Natural killer cell (primary cell): ENCODE data around the gene SRC. TPM values are rescaled to one million over a fixed set of nuclear protein-coding genes. Genes with fewer than 3 reads are reported as not detected.

Experiments used
- ATAC-seq, 3 donors: fragments of 150-1000 bp in 2 of 3; fragments of 200-7000 bp in 1 of 3; cut with Tn5 transposase; 1 replicate in 1 of 3; 2 replicates in 2 of 3; pipeline ENCODE4 v1.10.0; 2021; ENCODE audit warnings: mild to moderate bottlenecking in 2 of 3, moderate library complexity in 2 of 3
- DNase-seq, 2 donors: peaks; one replicate each; pipeline versions ENCODE4 v3.0.0 to v3.0.0-alpha.2; 2013 to 2021; ENCODE audit warnings: mixed read lengths in 1 of 2
- H3K27ac ChIP-seq: one replicate; pipeline ENCODE4 v1.5.1; 2013; ENCODE audit warnings: mild to moderate bottlenecking, low read length
- H3K27me3 ChIP-seq: one replicate; pipeline ENCODE4 v1.6.1; 2013; ENCODE audit warnings: low read length; ENCODE audit not compliant: control insufficient read depth, insufficient read depth
- H3K36me3 ChIP-seq: one replicate; pipeline ENCODE4 v1.6.1; 2013; ENCODE audit warnings: low read length; ENCODE audit not compliant: control insufficient read depth, insufficient read depth
- H3K4me1 ChIP-seq: one replicate; pipeline ENCODE4 v1.6.1; 2013; ENCODE audit warnings: low read length; ENCODE audit not compliant: control insufficient read depth, insufficient read depth
- H3K4me3 ChIP-seq: one replicate; pipeline ENCODE4 v1.5.1; 2013; ENCODE audit warnings: low read length
- H3K9me3 ChIP-seq: one replicate; pipeline ENCODE4 v1.6.1; 2013; ENCODE audit warnings: low read length; ENCODE audit not compliant: control insufficient read depth, insufficient read depth
- H3K27ac Mint-ChIP-seq, 2 donors: one replicate each; pipeline ENCODE4 v1.8.0; 2022; ENCODE audit warnings: mild to moderate bottlenecking in 2 of 2, mixed read lengths in 2 of 2, moderate library complexity in 1 of 2
- H3K27me3 Mint-ChIP-seq, 2 donors: one replicate each; pipeline ENCODE4 v1.8.0; 2022; ENCODE audit warnings: low read depth in 2 of 2, mixed read lengths in 2 of 2
- H3K36me3 Mint-ChIP-seq: one replicate; pipeline ENCODE4 v1.8.0; 2022; ENCODE audit warnings: mixed read lengths
- H3K4me1 Mint-ChIP-seq, 2 donors: one replicate each; pipeline ENCODE4 v1.8.0; 2022; ENCODE audit warnings: mixed read lengths in 2 of 2
- H3K4me3 Mint-ChIP-seq: one replicate; pipeline ENCODE4 v1.8.0; 2022; ENCODE audit warnings: mild to moderate bottlenecking, moderate library complexity, mixed read lengths
- H3K9me3 Mint-ChIP-seq, 2 donors: one replicate each; pipeline ENCODE4 v1.8.0; 2022; ENCODE audit warnings: mixed read lengths in 2 of 2
- WGBS: methylation state at CpG from one replicate; pipeline ENCODE4 v1.1.7; 2013; ENCODE audit warnings: missing lambda C conversion rate; ENCODE audit not compliant: insufficient coverage; 5-methylcytosine and 5-hydroxymethylcytosine counted together
- intact Hi-C: fragments of 100-400 bp; cut with micrococcal nuclease; formaldehyde crosslinking; loops from one replicate; pipeline ENCODE4 v1.14.2; 2022
- total RNA-seq, 4 donors: library from RNA; stranded (reverse); fragments of 120-200 nt in 1 of 4; gene quantifications; one replicate each; pipeline versions ENCODE4 v1.2.3 to v1.2.4, GENCODE V29; 2013 to 2022
- TF ChIP-seq, protein P1 (sequence below): fragments of 200-600 bp; IDR thresholded peaks from one replicate; pipeline ENCODE4 v1.8.0; 2022; ENCODE audit warnings: antibody characterized with exemption

Gene SRC
- total RNA-seq, 3 donors from 2014 or later (not counting 1 experiment from before 2014, with no cell fraction given) = 2.3 to 15.6 (median 10.5) TPM

DNA sequence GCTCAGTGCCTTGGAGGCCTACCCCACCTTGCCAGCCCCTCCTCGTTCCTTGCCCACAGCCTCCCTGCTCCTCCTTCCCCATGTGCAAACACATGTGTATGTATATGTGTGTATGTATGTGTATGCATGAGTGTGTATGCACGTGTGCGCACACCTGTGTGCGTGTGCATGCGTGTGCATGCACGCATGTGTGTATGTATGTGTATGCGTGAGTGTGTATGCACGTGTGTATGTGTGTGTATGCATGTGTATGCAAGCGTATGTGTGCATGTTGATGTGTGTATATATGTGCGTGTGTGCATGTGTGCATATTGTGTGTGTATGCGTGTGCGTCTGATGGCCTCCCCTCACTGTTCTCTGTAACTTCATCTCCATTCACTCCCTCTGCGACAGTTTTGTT, 74.7 kb downstream of the SRC start:
- no peaks in the 10 kb centered on the region for H3K36me3 ChIP-seq
- 91% methylated on average over 12 of the region's 13 CpGs for WGBS
- peaks cover 0 to 21% of the 10 kb centered on the region in 2 donors for H3K27me3 Mint-ChIP-seq
- H3K27ac ChIP-seq = no peak overlapping the region
- no peaks in the 10 kb centered on the region for H3K4me1 Mint-ChIP-seq
- intact Hi-C loops = no loop called here
- DNase-seq (no peak), ATAC-seq (no peak)
- H3K4me3 Mint-ChIP-seq = no peak overlapping the region
- H3K9me3 Mint-ChIP-seq = no peaks in the 10 kb centered on the region
- TF ChIP-seq, protein P1, sequence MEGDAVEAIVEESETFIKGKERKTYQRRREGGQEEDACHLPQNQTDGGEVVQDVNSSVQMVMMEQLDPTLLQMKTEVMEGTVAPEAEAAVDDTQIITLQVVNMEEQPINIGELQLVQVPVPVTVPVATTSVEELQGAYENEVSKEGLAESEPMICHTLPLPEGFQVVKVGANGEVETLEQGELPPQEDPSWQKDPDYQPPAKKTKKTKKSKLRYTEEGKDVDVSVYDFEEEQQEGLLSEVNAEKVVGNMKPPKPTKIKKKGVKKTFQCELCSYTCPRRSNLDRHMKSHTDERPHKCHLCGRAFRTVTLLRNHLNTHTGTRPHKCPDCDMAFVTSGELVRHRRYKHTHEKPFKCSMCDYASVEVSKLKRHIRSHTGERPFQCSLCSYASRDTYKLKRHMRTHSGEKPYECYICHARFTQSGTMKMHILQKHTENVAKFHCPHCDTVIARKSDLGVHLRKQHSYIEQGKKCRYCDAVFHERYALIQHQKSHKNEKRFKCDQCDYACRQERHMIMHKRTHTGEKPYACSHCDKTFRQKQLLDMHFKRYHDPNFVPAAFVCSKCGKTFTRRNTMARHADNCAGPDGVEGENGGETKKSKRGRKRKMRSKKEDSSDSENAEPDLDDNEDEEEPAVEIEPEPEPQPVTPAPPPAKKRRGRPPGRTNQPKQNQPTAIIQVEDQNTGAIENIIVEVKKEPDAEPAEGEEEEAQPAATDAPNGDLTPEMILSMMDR = no peak
- H3K36me3 Mint-ChIP-seq = no peaks in the 10 kb centered on the region
- H3K4me1 ChIP-seq = no peaks in the 10 kb centered on the region
- H3K9me3 ChIP-seq = no peaks in the 10 kb centered on the region
- H3K27me3 ChIP-seq = peaks cover 5% of the 10 kb centered on the region
- H3K4me3 ChIP-seq = no peak overlapping the region
- no peak overlapping the region for H3K27ac Mint-ChIP-seq

DNA sequence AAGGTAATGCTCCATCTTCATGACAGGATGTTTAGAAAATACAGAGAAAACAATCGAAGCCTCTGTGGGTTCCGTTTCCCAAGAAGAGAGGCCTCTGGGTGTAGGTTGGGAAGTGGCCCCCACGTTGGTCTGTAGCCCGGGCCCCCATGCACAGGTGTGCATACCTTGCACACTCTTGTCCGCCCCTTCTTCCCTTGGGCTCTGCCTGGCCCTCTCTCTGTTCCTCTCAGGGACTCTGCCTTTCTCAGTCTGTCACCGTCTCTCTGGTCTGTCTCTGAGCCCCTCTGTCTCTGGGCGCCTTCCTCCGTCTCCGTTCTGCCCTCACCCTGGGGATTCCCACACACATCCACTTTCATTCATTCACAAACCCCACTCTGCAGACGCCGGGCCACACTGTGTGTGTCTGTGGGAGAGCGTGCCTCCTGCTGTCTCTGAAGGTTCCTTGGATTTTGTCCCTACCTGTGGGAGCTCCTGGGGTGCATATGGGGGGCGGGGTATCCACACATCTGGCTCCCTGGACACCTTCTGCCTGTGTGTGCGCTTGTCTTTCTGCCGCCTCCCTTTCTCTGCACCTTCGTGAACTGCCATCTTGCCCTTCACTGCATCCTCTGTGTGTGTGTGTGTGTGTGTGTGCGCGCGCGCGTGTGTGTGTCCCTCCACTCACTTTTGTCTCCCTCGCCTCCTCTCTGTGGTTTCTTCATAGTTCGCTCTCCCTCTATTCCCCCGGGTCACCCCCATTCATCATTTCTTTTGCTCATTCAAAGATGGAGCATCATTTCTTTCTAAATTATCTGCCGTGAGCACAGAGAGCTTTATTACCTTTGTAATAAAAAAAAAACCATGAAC, 75.3 kb downstream of the SRC start:
- peaks cover 0 to 21% of the 10 kb centered on the region in 2 donors for H3K27me3 Mint-ChIP-seq
- TF ChIP-seq, protein P1 = no peak
- H3K4me3 Mint-ChIP-seq = no peak overlapping the region
- ATAC-seq (no peak), DNase-seq (no peak)
- peaks cover 5% of the 10 kb centered on the region for H3K27me3 ChIP-seq
- H3K9me3 Mint-ChIP-seq = no peaks in the 10 kb centered on the region
- no peak overlapping the region for H3K27ac Mint-ChIP-seq
- no peaks in the 10 kb centered on the region for H3K9me3 ChIP-seq
- WGBS = 83% methylated on average over 21 of the region's 25 CpGs
- intact Hi-C loops = no loop called here
- no peak overlapping the region for H3K27ac ChIP-seq
- no peaks in the 10 kb centered on the region for H3K4me1 ChIP-seq
- no peaks in the 10 kb centered on the region for H3K36me3 ChIP-seq
- H3K4me3 ChIP-seq = no peak overlapping the region
- no peaks in the 10 kb centered on the region for H3K36me3 Mint-ChIP-seq
- H3K4me1 Mint-ChIP-seq = no peaks in the 10 kb centered on the region

DNA sequence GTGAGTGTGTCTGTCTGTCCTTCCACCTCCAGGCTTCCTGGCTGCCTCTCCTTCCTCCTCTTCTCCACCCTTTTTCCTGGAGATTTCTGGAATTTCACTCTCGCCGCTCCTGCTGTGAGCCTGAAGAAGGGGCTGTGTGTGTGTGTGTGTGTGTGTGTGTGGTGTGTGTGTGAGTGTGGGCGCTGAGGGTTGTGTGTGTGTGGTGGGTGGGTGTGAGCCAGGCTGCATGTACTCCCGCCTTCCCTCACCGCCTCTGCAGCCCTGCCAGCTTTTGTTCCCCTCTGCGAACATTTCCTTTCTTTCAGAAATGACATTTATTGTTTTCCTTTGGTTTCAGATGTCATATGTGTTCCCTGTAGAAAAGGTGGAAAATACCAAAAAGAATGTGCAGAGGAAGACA, 76.0 kb downstream of the SRC start:
- H3K9me3 Mint-ChIP-seq = no peaks in the 10 kb centered on the region
- Histone ChIP-seq H3K27me3 (peaks cover 5% of the 10 kb centered on the region), H3K4me1 (no peaks in the 10 kb centered on the region), H3K27ac (no peak overlapping the region), H3K9me3 (no peaks in the 10 kb centered on the region), H3K4me3 (no peak overlapping the region), H3K36me3 (no peaks in the 10 kb centered on the region)
- WGBS = 24% methylated on average over 2 of the region's 6 CpGs
- intact Hi-C loops = no loop called here
- H3K36me3 Mint-ChIP-seq = no peaks in the 10 kb centered on the region
- H3K27me3 Mint-ChIP-seq = peaks cover 0 to 21% of the 10 kb centered on the region in 2 donors
- TF ChIP-seq, protein P1 = no peak
- no peak for ATAC-seq
- no peak overlapping the region for H3K4me3 Mint-ChIP-seq
- H3K4me1 Mint-ChIP-seq = no peaks in the 10 kb centered on the region
- no peak overlapping the region for H3K27ac Mint-ChIP-seq
- no peak for DNase-seq
